Measurements from ENCODE around the gene PDZRN3. TPM values are rescaled to one million over a fixed set of nuclear protein-coding genes. Genes with fewer than 3 reads are reported as not detected.

The PDZRN3 gene
- total RNA-seq, 4 donors from 2014 or later = 13.3 to 81.7 (median 19.7) TPM

- Histone ChIP-seq H3K9me3 (no peaks in the 10 kb centered on the region), H3K27me3 (no peaks in the 10 kb centered on the region), H3K27ac (no peak overlapping the region), H3K4me1 (peaks cover 0 to 17% (median 0%) of the 10 kb centered on the region in 4 donors), H3K36me3 (no peaks in the 10 kb centered on the region), H3K4me3 (no peak overlapping the region)
- TF ChIP-seq POLR2A (IDR thresholded peaks at IDR 0.05) = no peak
- TF ChIP-seq CTCF (IDR thresholded peaks at IDR 0.05) = no peak
- DNase-seq = no peak
These were observed 87.8 kb downstream of the PDZRN3 start for GRCh38 chr3:73536952-73537351.

- H3K27ac ChIP-seq = no peak overlapping the region
- TF ChIP-seq POLR2A (IDR thresholded peaks at IDR 0.05) (no peak), CTCF (IDR thresholded peaks at IDR 0.05) (no peak)
These were observed 88.3 kb downstream of the PDZRN3 start for GRCh38 chr3:73536336-73536895.

GRCh38 chr3:73535931-73536330 is 88.8 kb downstream of the PDZRN3 start:
- H3K4me3 ChIP-seq = no peak overlapping the region
- H3K27me3 ChIP-seq = no peaks in the 10 kb centered on the region
- H3K9me3 ChIP-seq = no peaks in the 10 kb centered on the region
- DNase-seq = no peak
- H3K4me1 ChIP-seq = peaks cover 0 to 17% (median 0%) of the 10 kb centered on the region in 4 donors
- no peaks in the 10 kb centered on the region for H3K36me3 ChIP-seq
- TF ChIP-seq POLR2A (IDR thresholded peaks at IDR 0.05) (no peak), CTCF (IDR thresholded peaks at IDR 0.05) (no peak)
- no peak overlapping the region for H3K27ac ChIP-seq

More at GRCh38 chr3:73536336-73536895, 88.3 kb downstream of the PDZRN3 start:
- DNase-seq = no peak
- Histone ChIP-seq H3K36me3 (no peaks in the 10 kb centered on the region), H3K27me3 (no peaks in the 10 kb centered on the region), H3K4me3 (no peak overlapping the region), H3K4me1 (peaks cover 0 to 17% (median 0%) of the 10 kb centered on the region in 4 donors), H3K9me3 (no peaks in the 10 kb centered on the region)

GRCh38 chr3:73535137-73535536 is 89.6 kb downstream of the PDZRN3 start:
- Histone ChIP-seq H3K4me1 (peaks cover 0 to 17% (median 0%) of the 10 kb centered on the region in 4 donors), H3K4me3 (no peak overlapping the region), H3K27me3 (no peaks in the 10 kb centered on the region), H3K27ac (no peak overlapping the region), H3K36me3 (no peaks in the 10 kb centered on the region), H3K9me3 (no peaks in the 10 kb centered on the region)
- TF ChIP-seq CTCF (IDR thresholded peaks at IDR 0.05) (no peak), POLR2A (IDR thresholded peaks at IDR 0.05) (no peak)
- no peak for DNase-seq

- TF ChIP-seq POLR2A (IDR thresholded peaks at IDR 0.05) = no peak
These were observed 94.7 kb downstream of the PDZRN3 start for GRCh38 chr3:73530022-73530396.

GRCh38 chr3:73529308-73530021 is 95.3 kb downstream of the PDZRN3 start:
- TF ChIP-seq CTCF (IDR thresholded peaks at IDR 0.05) (no peak), POLR2A (IDR thresholded peaks at IDR 0.05) (no peak)
- no peaks in the 10 kb centered on the region for H3K36me3 ChIP-seq
- H3K4me1 ChIP-seq = no peaks in the 10 kb centered on the region
- no peak overlapping the region for H3K27ac ChIP-seq
- DNase-seq = no peak
- H3K4me3 ChIP-seq = no peak overlapping the region
- no peaks in the 10 kb centered on the region for H3K27me3 ChIP-seq
- no peaks in the 10 kb centered on the region for H3K9me3 ChIP-seq

More at GRCh38 chr3:73530022-73530396, 94.7 kb downstream of the PDZRN3 start:
- no peak overlapping the region for H3K4me3 ChIP-seq
- no peak for DNase-seq
- H3K9me3 ChIP-seq = no peaks in the 10 kb centered on the region
- H3K36me3 ChIP-seq = no peaks in the 10 kb centered on the region
- H3K27ac ChIP-seq = no peak overlapping the region
- peaks cover 0 to under 1% (median 0%) of the 10 kb centered on the region in 4 donors for H3K4me1 ChIP-seq
- H3K27me3 ChIP-seq = no peaks in the 10 kb centered on the region

Measured in Peyer's patch (tissue), 4 donors.